Ectodermal cell (in vitro differentiated cells): Measurements from ENCODE around the gene DAG1. TPM values are rescaled to one million over a fixed set of nuclear protein-coding genes. Genes with fewer than 3 reads are reported as not detected.

Source experiments
- H3K27ac ChIP-seq: 2 replicates; pipeline ENCODE4 v1.7.0; 2013; ENCODE audit warnings: mild to moderate bottlenecking, low read depth, low read length; ENCODE audit not compliant: insufficient read depth, poor library complexity, severe bottlenecking
- H3K27me3 ChIP-seq: 2 replicates; pipeline ENCODE4 v1.7.0; 2013; ENCODE audit warnings: mild to moderate bottlenecking, low read length; ENCODE audit not compliant: insufficient read depth, control insufficient read depth, poor library complexity, severe bottlenecking
- H3K36me3 ChIP-seq: one replicate; pipeline ENCODE4 v1.7.0; 2013; ENCODE audit warnings: low read length; ENCODE audit not compliant: control insufficient read depth, insufficient read depth
- H3K4me1 ChIP-seq: one replicate; pipeline ENCODE4 v1.7.0; 2013; ENCODE audit warnings: low read length; ENCODE audit not compliant: control insufficient read depth, insufficient read depth
- H3K4me3 ChIP-seq: 2 replicates; pipeline ENCODE4 v1.7.0; 2013; ENCODE audit warnings: low read depth, low read length, control low read depth; ENCODE audit not compliant: insufficient read depth
- H3K9me3 ChIP-seq: 2 replicates; pipeline ENCODE4 v1.7.0; 2013; ENCODE audit warnings: mild to moderate bottlenecking, low read length, moderate library complexity; ENCODE audit not compliant: control insufficient read depth
- WGBS, 2 experiments: methylation state at CpG; one replicate each; pipeline ENCODE4 v1.1.7; 2013; ENCODE audit warnings: missing lambda C conversion rate in 2 of 2; 5-methylcytosine and 5-hydroxymethylcytosine counted together
- polyA plus RNA-seq, 4 experiments: library from polyadenylated mRNA; stranded (reverse); fragments of 50-300 nt; gene quantifications; one replicate each; pipeline ENCODE4 v1.2.3, GENCODE V29; 2013

The DAG1 gene
- 147 TPM for polyA plus RNA-seq (2013, experiment 1 of 4)
- 166 TPM for polyA plus RNA-seq (2013, experiment 2 of 4)
- 80.3 TPM for polyA plus RNA-seq (2013, experiment 3 of 4)
- 89.0 TPM for polyA plus RNA-seq (2013, experiment 4 of 4)

- Histone ChIP-seq H3K27ac (peak within 1 kb of the TSS; percentile 96), H3K4me1 (peaks cover 32% of the 10 kb centered on the region), H3K4me3 (peak within 1 kb of the TSS; percentile 61), H3K36me3 (peaks cover 3% of the 10 kb centered on the region), H3K27me3 (no peaks in the 10 kb centered on the region), H3K9me3 (no peaks in the 10 kb centered on the region)
- WGBS, 2 experiments, result 0% methylated on average over 108 of the region's 108 CpGs
These were observed at the start of gene DAG1 for GRCh38 chr3:49469936-49470713. DAG1 (plus strand) TSS chr3:49470267; CDS start chr3:49510535, 40,268 bp downstream.

- Histone ChIP-seq H3K4me1 (peaks cover 4% of the 10 kb centered on the region), H3K36me3 (no peaks in the 10 kb centered on the region), H3K27me3 (no peaks in the 10 kb centered on the region), H3K27ac (no peak overlapping the region), H3K9me3 (no peaks in the 10 kb centered on the region), H3K4me3 (peak overlapping the region; percentile 63)
- WGBS, 2 experiments, result 38 to 40% methylated on average over 14 of the region's 14 CpGs
These were observed 48.1 kb upstream of the DAG1 start for GRCh38 chr3:49421890-49422378.

- WGBS, 2 experiments, result 44 to 46% methylated on average over 25 of the region's 25 CpGs
- Histone ChIP-seq H3K27ac (peak within 1 kb of the TSS; percentile 81), H3K4me1 (peaks cover 4% of the 10 kb centered on the region), H3K4me3 (peak within 1 kb of the TSS; percentile 63), H3K9me3 (no peaks in the 10 kb centered on the region), H3K36me3 (no peaks in the 10 kb centered on the region), H3K27me3 (no peaks in the 10 kb centered on the region)
These were observed 47.5 kb upstream of the DAG1 start, which contains the start of gene AMT for GRCh38 chr3:49422379-49423248. AMT (minus strand) TSS chr3:49422473; CDS start chr3:49422450, 23 bp downstream.

GRCh38 chr3:49424816-49425215, 45.3 kb upstream of the DAG1 start:
- no peaks in the 10 kb centered on the region for H3K9me3 ChIP-seq
- H3K27me3 ChIP-seq, result no peaks in the 10 kb centered on the region
- no peaks in the 10 kb centered on the region for H3K36me3 ChIP-seq
- no peak overlapping the region for H3K4me3 ChIP-seq
- WGBS, 2 experiments, result 94% methylated on average over 6 of the region's 6 CpGs
- no peak overlapping the region for H3K27ac ChIP-seq
- H3K4me1 ChIP-seq, result peaks cover 4% of the 10 kb centered on the region

- Histone ChIP-seq H3K36me3 (no peaks in the 10 kb centered on the region), H3K27me3 (no peaks in the 10 kb centered on the region), H3K4me3 (no peak overlapping the region), H3K27ac (no peak overlapping the region), H3K9me3 (no peaks in the 10 kb centered on the region), H3K4me1 (peaks cover 3% of the 10 kb centered on the region)
- WGBS, 2 experiments, result 92 to 97% methylated on average over 1 of the region's 2 CpGs
These were observed 42.5 kb upstream of the DAG1 start for GRCh38 chr3:49427586-49427985.

GRCh38 chr3:49428752-49429080, 41.4 kb upstream of the DAG1 start:
- Histone ChIP-seq H3K4me3 (peak overlapping the region; percentile 63), H3K9me3 (no peaks in the 10 kb centered on the region), H3K4me1 (no peaks in the 10 kb centered on the region), H3K27me3 (no peaks in the 10 kb centered on the region), H3K36me3 (no peaks in the 10 kb centered on the region), H3K27ac (no peak overlapping the region)
- WGBS, 2 experiments, result 17 to 19% methylated on average over 9 of the region's 9 CpGs

- Histone ChIP-seq H3K4me1 (no peaks in the 10 kb centered on the region), H3K9me3 (no peaks in the 10 kb centered on the region), H3K4me3 (no peak overlapping the region), H3K36me3 (no peaks in the 10 kb centered on the region), H3K27me3 (no peaks in the 10 kb centered on the region), H3K27ac (no peak overlapping the region)
- WGBS, 2 experiments, result 88 to 91% methylated on average over 5 of the region's 5 CpGs
These were observed 35.3 kb upstream of the DAG1 start for GRCh38 chr3:49434731-49435130.

GRCh38 chr3:49445391-49445790, 24.7 kb upstream of the DAG1 start:
- Histone ChIP-seq H3K27ac (no peak overlapping the region), H3K36me3 (no peaks in the 10 kb centered on the region)
- WGBS, 2 experiments, result 86 to 93% methylated on average over 5 of the region's 5 CpGs

GRCh38 chr3:49453621-49454020, 16.4 kb upstream of the DAG1 start:
- H3K9me3 ChIP-seq, result no peaks in the 10 kb centered on the region
- 95 to 96% methylated on average over 4 of the region's 4 CpGs for WGBS, 2 experiments
- no peaks in the 10 kb centered on the region for H3K36me3 ChIP-seq

More at GRCh38 chr3:49445391-49445790, 24.7 kb upstream of the DAG1 start:
- Histone ChIP-seq H3K9me3 (no peaks in the 10 kb centered on the region), H3K27me3 (no peaks in the 10 kb centered on the region), H3K4me3 (no peak overlapping the region), H3K4me1 (no peaks in the 10 kb centered on the region)

GRCh38 chr3:49454458-49454857, 15.6 kb upstream of the DAG1 start:
- H3K27me3 ChIP-seq, result no peaks in the 10 kb centered on the region
- H3K4me3 ChIP-seq, result no peak overlapping the region
- 66 to 79% methylated on average over 2 of the region's 2 CpGs for WGBS, 2 experiments
- H3K27ac ChIP-seq, result no peak overlapping the region
- H3K4me1 ChIP-seq, result peaks cover 18% of the 10 kb centered on the region
- H3K36me3 ChIP-seq, result no peaks in the 10 kb centered on the region
- no peaks in the 10 kb centered on the region for H3K9me3 ChIP-seq

More at GRCh38 chr3:49453621-49454020, 16.4 kb upstream of the DAG1 start:
- no peak overlapping the region for H3K4me3 ChIP-seq
- peaks cover 10% of the 10 kb centered on the region for H3K4me1 ChIP-seq
- H3K27ac ChIP-seq, result no peak overlapping the region
- H3K27me3 ChIP-seq, result no peaks in the 10 kb centered on the region
